Measurements from ENCODE around the gene CRK. TPM values are rescaled to one million over a fixed set of nuclear protein-coding genes. Genes with fewer than 3 reads are reported as not detected.

The CRK gene
- total RNA-seq, 1 donor from 2014 or later = 46.4 TPM

DNA sequence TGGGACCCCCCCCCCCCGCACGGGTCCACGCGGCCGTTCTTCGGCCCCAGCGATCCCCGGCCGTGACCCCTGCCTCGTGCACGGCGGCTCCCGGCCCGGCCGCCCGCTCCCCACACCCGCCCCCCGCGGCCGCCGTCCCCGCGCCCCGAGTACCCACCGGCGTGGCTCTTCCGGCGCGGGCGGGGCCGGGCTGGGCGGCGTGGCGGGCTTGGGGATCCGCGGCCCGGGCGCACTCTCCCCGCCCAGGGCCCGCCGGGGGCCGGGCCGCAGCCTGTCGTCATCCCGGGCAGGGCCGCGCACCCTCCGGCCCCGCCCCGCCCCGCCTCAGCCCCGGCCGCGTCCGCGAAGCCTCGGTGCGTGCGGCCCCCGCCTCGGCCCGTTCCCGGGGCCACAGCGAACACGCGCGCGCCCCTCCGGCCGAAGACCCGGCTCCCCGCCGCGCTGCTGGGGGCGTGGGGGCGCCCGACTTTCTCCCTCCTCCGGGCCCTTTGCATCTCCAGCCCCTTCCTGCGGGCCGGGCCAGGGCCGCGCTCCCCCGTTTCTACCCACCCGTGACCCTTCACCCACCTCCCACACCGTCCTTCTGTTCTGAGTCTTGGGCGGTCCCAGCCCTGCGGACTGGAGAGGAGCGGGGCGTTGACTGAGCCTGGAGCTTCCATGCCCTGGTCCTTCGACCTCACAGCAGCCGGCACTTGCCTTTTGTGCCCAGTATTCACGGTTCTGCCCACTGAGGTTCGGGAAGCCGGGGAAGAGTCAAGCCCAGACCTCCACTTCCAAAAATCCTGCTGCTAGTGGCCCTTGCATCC is 35.6 kb upstream of the CRK start:
- Mint-ChIP-seq H3K27me3 (ENCODE audit: unreplicated experiment) (peaks cover 10% of the 10 kb centered on the region), H3K4me3 (ENCODE audit: unreplicated experiment) (peak overlapping the region; percentile 81), H3K27ac (ENCODE audit: unreplicated experiment) (no peak overlapping the region), H3K36me3 (ENCODE audit: unreplicated experiment) (no peaks in the 10 kb centered on the region), H3K4me1 (ENCODE audit: low read depth, unreplicated experiment) (peaks cover 9% of the 10 kb centered on the region), H3K9me3 (ENCODE audit: unreplicated experiment) (peaks cover 2% of the 10 kb centered on the region)
- DNase-seq = peak; percentile 64
- TF ChIP-seq CTCF (IDR thresholded peaks at IDR 0.05; ENCODE audit: partially characterized antibody, unreplicated experiment) = no peak

DNA sequence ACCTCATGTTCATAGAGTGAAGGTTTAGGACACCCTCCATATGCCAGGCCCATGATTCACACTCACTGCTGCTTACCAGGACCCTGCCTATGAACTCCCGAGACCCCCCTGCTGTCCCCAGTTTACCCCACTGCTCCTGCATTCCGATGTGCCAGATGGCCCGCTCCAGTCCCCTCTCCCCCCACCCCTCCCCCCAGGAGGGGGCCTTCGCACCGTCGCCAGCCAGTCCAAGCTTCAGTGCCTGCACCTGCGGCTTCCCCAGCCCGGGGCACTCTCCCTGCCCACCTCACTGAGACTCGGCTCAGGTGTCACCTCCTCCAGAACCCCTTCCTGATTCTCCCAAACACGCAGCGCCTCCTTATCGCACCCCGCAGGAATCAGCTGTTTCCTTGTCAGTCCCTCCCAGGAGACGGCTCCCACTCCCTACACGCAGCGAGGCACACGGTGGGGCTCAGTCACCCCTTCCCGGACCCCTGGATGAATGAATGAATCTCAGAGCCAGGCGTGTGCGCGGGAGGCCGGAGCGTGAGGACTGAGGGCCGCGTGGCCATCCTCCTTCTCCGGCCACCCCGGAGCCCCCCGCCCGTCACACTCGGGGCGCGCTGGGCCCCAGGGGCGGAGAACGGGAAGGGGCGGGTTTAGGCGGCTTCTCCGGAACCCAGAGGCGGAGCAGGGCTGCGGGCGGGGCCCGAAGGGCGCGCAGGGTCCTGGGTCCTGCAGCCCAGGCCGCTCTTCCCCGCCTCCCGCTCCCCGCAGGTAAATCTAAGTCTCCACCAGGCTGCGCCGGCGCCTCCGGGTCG is 34.8 kb upstream of the CRK start:
- peaks cover 9% of the 10 kb centered on the region for H3K4me1 Mint-ChIP-seq (ENCODE audit: low read depth, unreplicated experiment)
- peak overlapping the region; percentile 90 for H3K27ac Mint-ChIP-seq (ENCODE audit: unreplicated experiment)
- H3K27me3 Mint-ChIP-seq (ENCODE audit: unreplicated experiment) = peaks cover 10% of the 10 kb centered on the region
- H3K9me3 Mint-ChIP-seq (ENCODE audit: unreplicated experiment) = peaks cover 2% of the 10 kb centered on the region
- H3K4me3 Mint-ChIP-seq (ENCODE audit: unreplicated experiment) = peak overlapping the region; percentile 86
- H3K36me3 Mint-ChIP-seq (ENCODE audit: unreplicated experiment) = no peaks in the 10 kb centered on the region
- no peak for TF ChIP-seq CTCF (IDR thresholded peaks at IDR 0.05; ENCODE audit: partially characterized antibody, unreplicated experiment)
- peak; percentile 60 for DNase-seq

DNA sequence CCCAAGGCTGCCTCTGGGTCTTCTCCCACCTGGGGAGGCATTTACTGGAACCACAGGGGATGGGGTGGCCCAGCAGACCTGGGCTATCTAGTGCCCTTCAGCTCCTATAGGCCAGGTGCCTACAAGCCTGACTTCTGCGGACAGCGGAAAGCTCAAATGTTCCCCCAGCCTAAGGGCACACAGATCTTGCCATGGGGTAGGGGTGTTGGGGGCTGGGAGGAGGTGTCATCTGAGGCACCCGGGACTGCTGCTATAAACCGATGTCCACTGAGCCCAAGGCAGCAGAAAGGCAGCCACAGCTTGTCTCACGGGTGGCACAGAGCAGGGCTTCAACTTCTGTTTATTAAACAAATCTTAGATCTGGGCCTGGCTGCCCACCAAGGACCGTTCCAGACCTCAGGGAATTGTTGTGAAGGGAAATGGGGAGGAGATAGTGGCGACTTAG is 32.8 kb upstream of the CRK start:
- Mint-ChIP-seq H3K4me1 (ENCODE audit: low read depth, unreplicated experiment) (peaks cover 9% of the 10 kb centered on the region), H3K27ac (ENCODE audit: unreplicated experiment) (no peak overlapping the region), H3K27me3 (ENCODE audit: unreplicated experiment) (peaks cover 12% of the 10 kb centered on the region), H3K36me3 (ENCODE audit: unreplicated experiment) (no peaks in the 10 kb centered on the region), H3K9me3 (ENCODE audit: unreplicated experiment) (peaks cover 2% of the 10 kb centered on the region), H3K4me3 (ENCODE audit: unreplicated experiment) (peak overlapping the region; percentile 46)
- TF ChIP-seq CTCF (IDR thresholded peaks at IDR 0.05; ENCODE audit: partially characterized antibody, unreplicated experiment) = no peak
- DNase-seq = no peak

- Mint-ChIP-seq H3K27ac (ENCODE audit: unreplicated experiment) (peak overlapping the region; percentile 79), H3K4me1 (ENCODE audit: low read depth, unreplicated experiment) (peaks cover 14% of the 10 kb centered on the region), H3K9me3 (ENCODE audit: unreplicated experiment) (peaks cover 2% of the 10 kb centered on the region), H3K4me3 (ENCODE audit: unreplicated experiment) (peak overlapping the region; percentile 87), H3K36me3 (ENCODE audit: unreplicated experiment) (no peaks in the 10 kb centered on the region), H3K27me3 (ENCODE audit: unreplicated experiment) (peaks cover 12% of the 10 kb centered on the region)
- no peak for TF ChIP-seq CTCF (IDR thresholded peaks at IDR 0.05; ENCODE audit: partially characterized antibody, unreplicated experiment)
- peak; percentile 80 for DNase-seq
Observed at GRCh38 chr17:1487939-1488825, 32.1 kb upstream of the CRK start.

Measured in glutamatergic neuron (in vitro differentiated cells).